PFSK-1 (cell line): Measurements from ENCODE around the gene HPCAL1.

Experiments
- FOXP2 ChIP-seq: optimal IDR thresholded peaks from 2 replicates; pipeline ENCODE3; 2011; ENCODE audit warnings: borderline replicate concordance, control low read depth, inconsistent platforms; ENCODE audit not compliant: insufficient read depth; ENCODE audit errors: extremely low read length, extremely low read depth
- REST ChIP-seq, 2 experiments: IDR thresholded peaks; 2 replicates each; pipeline versions ENCODE4 v1.6.1 to v1.8.0; 2011 to 2012; ENCODE audit warnings: low read depth in 2 of 2, low read length in 2 of 2, control low read depth in 1 of 2, inconsistent platforms in 1 of 2, mild to moderate bottlenecking in 1 of 2, moderate library complexity in 1 of 2; ENCODE audit not compliant: insufficient read depth in 1 of 2

GRCh38 chr2:10441948-10442347 is 139.2 kb downstream of the HPCAL1 start:
- TF ChIP-seq REST (IDR thresholded peaks at IDR 0.05; ENCODE audit: insufficient read depth in 1 of 2, low read depth in 2 of 2, low read length in 2 of 2) = no peak
- no peak for TF ChIP-seq FOXP2
